Measurements from ENCODE around the gene GAK.
"Not testable (repeated sequence)": the region's sequence is repeated elsewhere in the genome, so short reads cannot be mapped to it uniquely, and the experiment has no call there.

The GAK gene

GRCh38 chr4:806979-807378 lies 125.1 kb downstream of the GAK start:
- DNase-seq: not testable (repeated sequence)

- DNase-seq: no peak
Measured at GRCh38 chr4:804804-805203, 127.3 kb downstream of the GAK start.

- no peak for DNase-seq
Measured at GRCh38 chr4:803884-804283, 128.2 kb downstream of the GAK start.

DNA sequence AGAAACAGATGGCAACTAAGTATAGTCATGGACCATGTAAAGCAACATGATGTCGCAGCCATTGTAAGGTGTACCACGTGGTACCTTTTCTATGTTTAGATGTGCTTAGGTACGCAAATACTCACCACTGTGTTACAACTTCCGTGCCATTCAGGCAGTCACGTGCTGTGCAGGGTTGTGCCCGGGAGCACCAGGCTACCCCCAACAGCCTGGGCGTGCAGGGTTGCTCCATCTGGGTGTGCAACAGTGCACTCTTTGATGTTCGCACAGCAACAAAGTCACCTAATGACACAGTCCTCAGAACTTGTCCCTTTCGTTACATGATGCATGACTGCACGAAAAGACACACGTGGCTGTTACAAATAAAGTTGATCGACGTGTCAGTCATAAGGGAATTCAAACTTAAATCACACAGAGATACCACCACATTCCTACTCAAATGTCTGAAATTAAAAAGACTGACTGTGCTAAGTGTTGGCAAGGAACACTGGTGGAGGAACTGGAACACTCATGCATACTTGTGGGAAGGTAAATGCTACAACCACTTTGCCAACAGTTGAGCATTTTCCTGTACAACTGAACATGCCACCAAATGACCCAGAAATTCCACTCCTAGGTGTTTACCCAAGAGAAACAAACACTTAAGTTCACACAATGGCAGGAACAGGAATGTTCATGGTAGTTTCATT lies 130.5 kb downstream of the GAK start:
- DNase-seq: no peak
